Neutrophil (primary cell): ENCODE results near the gene TNS3.

Experiments used
- H3K27ac ChIP-seq: fragments of 200-600 bp; sonication (generic); 2 replicates; pipeline ENCODE4 v1.5.1; 2016; ENCODE audit warnings: mild to moderate bottlenecking, moderate library complexity
- H3K27me3 ChIP-seq: fragments of 200-600 bp; sonication (generic); 2 replicates; pipeline ENCODE4 v1.6.0; 2016; ENCODE audit warnings: mild to moderate bottlenecking
- H3K36me3 ChIP-seq: fragments of 200-600 bp; sonication (generic); 2 replicates; pipeline ENCODE4 v1.5.1; 2017
- H3K4me1 ChIP-seq, 2 experiments: fragments of 200-600 bp in 1 of 2; sonication (generic) in 1 of 2; 1 replicate in 1 of 2; 2 replicates in 1 of 2; pipeline versions ENCODE4 v1.5.1 to v1.6.1; 2013 to 2016; ENCODE audit warnings: low read depth in 1 of 2, low read length in 1 of 2, mild to moderate bottlenecking in 1 of 2, moderate library complexity in 1 of 2; ENCODE audit not compliant: control insufficient read depth in 1 of 2, insufficient read depth in 1 of 2
- H3K4me3 ChIP-seq, 2 experiments: fragments of 200-600 bp in 1 of 2; sonication (generic) in 1 of 2; 1 replicate in 1 of 2; 2 replicates in 1 of 2; pipeline ENCODE4 v1.5.1; 2013 to 2016; ENCODE audit warnings: low read depth in 1 of 2, low read length in 1 of 2, mild to moderate bottlenecking in 1 of 2, moderate library complexity in 1 of 2
- H3K9me3 ChIP-seq: fragments of 200-600 bp; sonication (generic); 2 replicates; pipeline ENCODE4 v1.5.1; 2016
- TF ChIP-seq, protein P1 (sequence below): fragments of 200-600 bp; sonication (generic); IDR thresholded peaks from 2 replicates; pipeline ENCODE4 v1.5.1; 2016; ENCODE audit warnings: antibody characterized with exemption

TNS3 gene

DNA sequence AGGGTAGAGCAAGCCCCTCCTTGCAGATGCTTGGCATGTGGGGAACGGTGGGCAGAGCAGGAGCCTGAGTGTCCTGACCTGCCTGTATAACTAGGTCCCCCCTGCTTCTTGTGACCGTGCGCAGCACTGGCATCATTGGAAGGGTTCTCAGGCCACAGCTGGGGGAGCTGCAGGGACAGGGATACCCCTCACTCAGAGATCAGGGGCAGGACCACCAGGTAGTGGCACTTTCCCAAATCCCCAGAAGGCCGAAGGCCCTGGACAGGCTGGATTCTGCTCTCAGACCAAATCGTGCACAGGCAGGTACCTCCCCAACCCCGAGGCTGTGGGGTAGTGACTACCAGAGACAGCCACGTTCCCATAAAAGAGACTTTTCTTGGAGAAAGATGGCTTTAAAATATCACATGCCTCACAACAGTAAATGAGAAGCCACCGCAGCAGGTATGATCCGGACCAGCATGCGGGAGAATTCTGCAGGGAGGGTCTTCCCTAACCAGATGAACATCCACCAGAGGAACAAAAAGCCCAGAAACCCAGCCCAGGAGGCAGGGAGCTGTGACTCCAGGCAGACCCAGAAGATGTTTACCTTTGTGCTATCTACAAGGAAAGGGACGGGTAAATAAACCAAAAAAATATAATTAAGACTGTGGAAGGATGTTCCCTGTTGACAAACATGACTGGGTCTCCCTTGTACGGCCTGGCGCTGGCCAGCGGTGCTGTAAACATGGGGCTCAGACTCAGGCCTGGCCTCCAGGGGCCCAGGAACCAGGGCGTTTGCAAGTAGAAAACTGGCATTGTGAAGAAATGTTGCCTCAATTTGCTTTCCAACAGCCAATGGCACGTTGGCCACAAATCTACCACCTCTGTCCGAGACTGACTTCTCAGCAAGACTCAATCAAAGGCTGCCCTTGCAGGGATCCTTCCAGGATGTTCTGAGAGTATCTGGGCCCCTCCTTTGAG, 180.0 kb downstream of the TNS3 start:
- no peaks in the 10 kb centered on the region for H3K36me3 ChIP-seq
- H3K4me3 ChIP-seq: no peak overlapping the region
- TF ChIP-seq, protein P1, sequence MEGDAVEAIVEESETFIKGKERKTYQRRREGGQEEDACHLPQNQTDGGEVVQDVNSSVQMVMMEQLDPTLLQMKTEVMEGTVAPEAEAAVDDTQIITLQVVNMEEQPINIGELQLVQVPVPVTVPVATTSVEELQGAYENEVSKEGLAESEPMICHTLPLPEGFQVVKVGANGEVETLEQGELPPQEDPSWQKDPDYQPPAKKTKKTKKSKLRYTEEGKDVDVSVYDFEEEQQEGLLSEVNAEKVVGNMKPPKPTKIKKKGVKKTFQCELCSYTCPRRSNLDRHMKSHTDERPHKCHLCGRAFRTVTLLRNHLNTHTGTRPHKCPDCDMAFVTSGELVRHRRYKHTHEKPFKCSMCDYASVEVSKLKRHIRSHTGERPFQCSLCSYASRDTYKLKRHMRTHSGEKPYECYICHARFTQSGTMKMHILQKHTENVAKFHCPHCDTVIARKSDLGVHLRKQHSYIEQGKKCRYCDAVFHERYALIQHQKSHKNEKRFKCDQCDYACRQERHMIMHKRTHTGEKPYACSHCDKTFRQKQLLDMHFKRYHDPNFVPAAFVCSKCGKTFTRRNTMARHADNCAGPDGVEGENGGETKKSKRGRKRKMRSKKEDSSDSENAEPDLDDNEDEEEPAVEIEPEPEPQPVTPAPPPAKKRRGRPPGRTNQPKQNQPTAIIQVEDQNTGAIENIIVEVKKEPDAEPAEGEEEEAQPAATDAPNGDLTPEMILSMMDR: no peak
- H3K9me3 ChIP-seq: no peaks in the 10 kb centered on the region
- H3K4me1 ChIP-seq: no peaks in the 10 kb centered on the region
- no peaks in the 10 kb centered on the region for H3K27me3 ChIP-seq
- H3K27ac ChIP-seq: no peak overlapping the region

DNA sequence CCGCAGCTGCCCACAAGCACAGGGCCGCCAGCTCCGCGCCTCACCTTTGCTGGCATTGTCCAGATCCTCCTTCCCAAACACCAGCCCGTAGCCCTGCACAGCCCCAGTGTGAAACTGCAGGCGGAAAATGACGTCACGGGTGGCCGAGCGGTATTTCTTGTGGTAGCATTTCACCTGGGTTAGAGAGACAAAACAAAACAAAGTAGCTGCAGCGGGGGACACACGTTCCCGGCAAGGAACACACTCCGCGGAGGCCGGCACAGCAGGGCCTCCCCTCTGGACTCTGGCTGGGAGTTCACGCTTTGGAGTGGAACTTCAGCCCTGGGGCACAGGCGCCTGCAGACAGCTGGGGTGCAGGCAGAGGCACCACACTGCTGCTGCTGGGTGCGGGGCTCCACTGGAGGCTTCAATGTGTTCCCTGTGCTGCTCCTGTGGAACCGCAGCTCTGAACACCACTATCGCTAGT, 181.1 kb downstream of the TNS3 start:
- TF ChIP-seq, protein P1: no peak
- H3K36me3 ChIP-seq: no peaks in the 10 kb centered on the region
- H3K27me3 ChIP-seq: no peaks in the 10 kb centered on the region
- no peak overlapping the region for H3K4me3 ChIP-seq
- H3K4me1 ChIP-seq: no peaks in the 10 kb centered on the region
- no peak overlapping the region for H3K27ac ChIP-seq
- no peaks in the 10 kb centered on the region for H3K9me3 ChIP-seq

DNA sequence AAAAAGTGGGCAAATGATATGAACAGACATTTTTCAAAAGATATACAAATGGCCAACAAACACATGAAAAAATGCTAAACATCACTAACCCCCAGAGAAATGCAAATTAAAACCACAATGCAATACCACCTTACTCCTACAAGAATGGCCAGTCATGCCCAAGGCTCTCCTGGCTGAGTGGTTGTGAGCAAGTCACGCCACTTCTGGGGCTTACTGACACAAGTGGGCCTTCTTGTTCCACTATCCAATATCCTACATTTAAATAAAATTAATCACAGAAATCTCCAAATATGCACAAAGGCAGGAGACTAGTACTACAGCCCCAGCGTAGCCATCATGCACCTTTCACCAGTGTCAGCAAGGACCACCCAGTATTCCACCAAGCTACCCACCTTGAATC, 181.9 kb downstream of the TNS3 start:
- Histone ChIP-seq H3K27ac (no peak overlapping the region), H3K4me1 (no peaks in the 10 kb centered on the region), H3K9me3 (no peaks in the 10 kb centered on the region), H3K4me3 (no peak overlapping the region), H3K36me3 (no peaks in the 10 kb centered on the region), H3K27me3 (no peaks in the 10 kb centered on the region)
- TF ChIP-seq, protein P1: no peak

- Histone ChIP-seq H3K36me3 (no peaks in the 10 kb centered on the region), H3K4me3 (no peak overlapping the region), H3K27me3 (no peaks in the 10 kb centered on the region), H3K27ac (no peak overlapping the region), H3K9me3 (no peaks in the 10 kb centered on the region), H3K4me1 (no peaks in the 10 kb centered on the region)
- TF ChIP-seq, protein P1: no peak
Observed at GRCh38 chr7:47394751-47395252, 187.1 kb downstream of the TNS3 start.

DNA sequence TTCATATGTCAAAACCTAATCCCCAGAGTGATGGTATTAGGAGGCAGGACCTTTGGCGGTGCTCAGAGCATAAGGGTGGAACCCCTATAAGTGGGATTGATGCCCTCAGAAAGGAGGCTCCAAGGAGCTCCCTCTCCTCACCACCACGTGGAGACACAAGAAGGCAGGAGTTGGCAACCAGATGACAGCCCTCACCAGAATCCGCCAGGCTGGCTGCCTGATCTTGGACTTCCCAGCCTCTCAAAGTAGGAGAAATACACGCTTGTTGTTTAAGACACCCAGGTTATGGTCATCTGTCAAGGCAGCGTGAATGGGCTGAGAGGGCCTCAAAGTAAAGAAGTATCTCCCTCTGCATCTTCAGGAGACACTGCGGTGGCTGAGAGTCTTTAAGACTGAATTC, 187.7 kb downstream of the TNS3 start:
- Histone ChIP-seq H3K27me3 (no peaks in the 10 kb centered on the region), H3K4me1 (no peaks in the 10 kb centered on the region), H3K9me3 (no peaks in the 10 kb centered on the region), H3K36me3 (no peaks in the 10 kb centered on the region), H3K27ac (no peak overlapping the region), H3K4me3 (no peak overlapping the region)
- TF ChIP-seq, protein P1: no peak
